Body of pancreas (tissue), 4 donors: ENCODE measurements around the gene MCM6. TPM values are rescaled to one million over a fixed set of nuclear protein-coding genes. Genes with fewer than 3 reads are reported as not detected.

ENCODE experiments used
- ATAC-seq: fragments of 150-250 bp; one replicate; pipeline ENCODE4 v1.9.1; 2016
- DNase-seq, 4 donors: peaks; one replicate each; pipeline ENCODE4 v3.0.0-alpha.2; 2019
- H3K27ac ChIP-seq, 4 donors: fragments of 200-600 bp; sonication (generic); 1 replicate in 3 of 4; 2 replicates in 1 of 4; pipeline versions ENCODE4 v1.5.1 to v1.6.1; 2016 to 2019; ENCODE audit warnings: mild to moderate bottlenecking in 1 of 4, mixed read lengths in 1 of 4, moderate library complexity in 1 of 4
- H3K27me3 ChIP-seq, 2 donors: fragments of 200-600 bp; sonication (generic); one replicate each; pipeline ENCODE4 v1.6.0; 2016; ENCODE audit warnings: mild to moderate bottlenecking in 1 of 2
- H3K36me3 ChIP-seq, 2 donors: fragments of 200-600 bp; sonication (generic); replicated peaks in 1 of 2; 2 replicates each; pipeline ENCODE4 v1.5.1; 2016; ENCODE audit warnings: low read depth in 2 of 2; ENCODE audit not compliant: insufficient read depth in 1 of 2
- H3K4me1 ChIP-seq: fragments of 200-600 bp; sonication (generic); one replicate; pipeline ENCODE4 v1.6.0; 2016
- H3K4me3 ChIP-seq, 2 donors: fragments of 200-600 bp; sonication (generic); 1 replicate in 1 of 2; 2 replicates in 1 of 2; pipeline ENCODE4 v1.5.1; 2016 to 2019
- H3K9me3 ChIP-seq, 3 donors: fragments of 200-600 bp; sonication (generic); 1 replicate in 2 of 3; 2 replicates in 1 of 3; pipeline ENCODE4 v1.5.1; 2016
- CTCF ChIP-seq, 7 experiments: fragments of 450-650 bp in 4 of 7; fragments of 200-600 bp in 3 of 7; sonication (generic) in 3 of 7; IDR thresholded peaks; one replicate each; pipeline ENCODE4 v1.5.1; 2016 to 2019; ENCODE audit warnings: antibody characterized with exemption in 7 of 7
- POLR2A ChIP-seq, 3 donors: fragments of 450-650 bp; IDR thresholded peaks; one replicate each; pipeline ENCODE4 v1.6.1; 2016; ENCODE audit warnings: antibody characterized with exemption in 3 of 3, mild to moderate bottlenecking in 2 of 3
- WGBS, 2 donors: methylation state at CpG; one replicate each; pipeline ENCODE4 v1.1.5; 2017; 5-methylcytosine and 5-hydroxymethylcytosine counted together
- intact Hi-C: fragments of 100-400 bp; cut with DNase I; formaldehyde crosslinking; loops from one replicate; pipeline ENCODE4 v1.15.1; 2023
- total RNA-seq, 2 donors: library from RNA; depleted of rRNA; stranded (reverse); fragments of >200 nt; gene quantifications; one replicate each; pipeline ENCODE4 v1.1.0, GENCODE V29; 2016

Gene MCM6
- total RNA-seq, 2 donors from 2014 or later, result 1.0 to 4.9 TPM

- no peak overlapping the region for H3K27ac ChIP-seq
- DNase-seq (no peak), ATAC-seq (no peak)
- H3K36me3 ChIP-seq, result no peaks in the 10 kb centered on the region
- 90 to 95% methylated on average over 6 of the region's 6 CpGs for WGBS, 2 donors
- H3K27me3 ChIP-seq, result no peaks in the 10 kb centered on the region
- no peaks in the 10 kb centered on the region for H3K9me3 ChIP-seq
- no peak overlapping the region for H3K4me3 ChIP-seq
- intact Hi-C loops, result no loop called here
- TF ChIP-seq CTCF (IDR thresholded peaks at IDR 0.05) (no peak), POLR2A (IDR thresholded peaks at IDR 0.05) (no peak)
- no peaks in the 10 kb centered on the region for H3K4me1 ChIP-seq
Measured at GRCh38 chr2:135826544-135826943, 49.7 kb downstream of the MCM6 start.

- H3K27ac ChIP-seq, result no peak overlapping the region
- intact Hi-C loops, result no loop called here
- WGBS, 2 donors, result 22 to 41% methylated on average over 8 to 11 of the region's 11 CpGs
- DNase-seq, result no peak
- no peaks in the 10 kb centered on the region for H3K4me1 ChIP-seq
- no peak overlapping the region for H3K4me3 ChIP-seq
- no peak for TF ChIP-seq CTCF (IDR thresholded peaks at IDR 0.05)
- no peak for TF ChIP-seq POLR2A (IDR thresholded peaks at IDR 0.05)
- H3K27me3 ChIP-seq, result no peaks in the 10 kb centered on the region
- no peaks in the 10 kb centered on the region for H3K9me3 ChIP-seq
- no peak for ATAC-seq
- no peaks in the 10 kb centered on the region for H3K36me3 ChIP-seq
Measured at GRCh38 chr2:135825550-135826176, 50.6 kb downstream of the MCM6 start.

- H3K27ac ChIP-seq, result no peak overlapping the region
- intact Hi-C loops, result no loop called here
- DNase-seq, result no peak
- H3K27me3 ChIP-seq, result no peaks in the 10 kb centered on the region
- TF ChIP-seq POLR2A (IDR thresholded peaks at IDR 0.05) (no peak), CTCF (IDR thresholded peaks at IDR 0.05) (no peak)
- no peak for ATAC-seq
- WGBS, 2 donors, result 81 to 89% methylated on average over 4 to 9 of the region's 9 CpGs
- H3K4me1 ChIP-seq, result no peaks in the 10 kb centered on the region
- H3K36me3 ChIP-seq, result no peaks in the 10 kb centered on the region
- no peaks in the 10 kb centered on the region for H3K9me3 ChIP-seq
- H3K4me3 ChIP-seq, result no peak overlapping the region
Measured at GRCh38 chr2:135825131-135825530, 51.1 kb downstream of the MCM6 start.

DNA sequence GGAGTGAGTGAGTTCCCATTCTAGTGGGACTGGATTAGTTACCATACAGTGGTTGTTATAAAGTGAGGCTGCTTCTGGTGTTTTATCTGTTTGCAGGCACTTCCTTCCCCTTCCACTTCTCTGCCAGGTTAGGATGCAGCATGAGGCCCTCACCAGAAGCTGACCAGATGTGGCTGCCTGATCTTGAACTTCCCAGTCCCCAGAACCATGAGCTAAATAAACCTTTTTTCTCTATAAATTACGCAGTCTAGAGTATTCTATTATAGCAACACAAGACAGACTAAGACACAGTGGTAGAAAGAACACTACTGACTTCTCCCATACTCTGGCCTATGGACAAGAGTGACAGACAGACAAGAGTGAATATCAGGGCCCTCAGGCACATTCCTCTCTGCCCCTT is 53.4 kb downstream of the MCM6 start:
- TF ChIP-seq CTCF (IDR thresholded peaks at IDR 0.05), result no peak
- TF ChIP-seq POLR2A (IDR thresholded peaks at IDR 0.05), result no peak
- no peak overlapping the region for H3K27ac ChIP-seq
- H3K36me3 ChIP-seq, result no peaks in the 10 kb centered on the region
- H3K4me3 ChIP-seq, result no peak overlapping the region
- H3K27me3 ChIP-seq, result no peaks in the 10 kb centered on the region
- intact Hi-C loops, result no loop called here
- no peaks in the 10 kb centered on the region for H3K4me1 ChIP-seq
- H3K9me3 ChIP-seq, result no peaks in the 10 kb centered on the region
- 73 to 94% methylated on average over 1 of the region's 1 CpG for WGBS, 2 donors
- DNase-seq (no peak), ATAC-seq (no peak)

- Histone ChIP-seq H3K36me3 (no peaks in the 10 kb centered on the region), H3K27ac (no peak overlapping the region), H3K4me3 (no peak overlapping the region), H3K9me3 (no peaks in the 10 kb centered on the region), H3K27me3 (no peaks in the 10 kb centered on the region), H3K4me1 (no peaks in the 10 kb centered on the region)
- ATAC-seq (no peak), DNase-seq (no peak)
- 86 to 87% methylated on average over 2 of the region's 2 CpGs for WGBS, 2 donors
- TF ChIP-seq POLR2A (IDR thresholded peaks at IDR 0.05) (no peak), CTCF (IDR thresholded peaks at IDR 0.05) (no peak)
- intact Hi-C loops, result no loop called here
Measured at GRCh38 chr2:135821190-135821589, 55.1 kb downstream of the MCM6 start.
